IPS-20b (cell line): Measurements from ENCODE around the gene PEX14.
A peak's percentile ranks its signal among the peaks of the same experiment; 100 is the strongest.

Experiments
- H3K27ac ChIP-seq: one replicate; pipeline ENCODE4 v1.5.1; 2013; ENCODE audit warnings: low read length
- H3K27me3 ChIP-seq: 2 replicates; pipeline ENCODE4 v1.6.1; 2013; ENCODE audit warnings: mild to moderate bottlenecking, low read length, inconsistent platforms; ENCODE audit not compliant: insufficient read depth
- H3K36me3 ChIP-seq: 2 replicates; pipeline ENCODE4 v1.6.1; 2013; ENCODE audit warnings: low read depth, mild to moderate bottlenecking, inconsistent platforms, low read length, moderate library complexity; ENCODE audit not compliant: insufficient read depth
- H3K4me1 ChIP-seq: 2 replicates; pipeline ENCODE4 v1.6.1; 2013; ENCODE audit warnings: mild to moderate bottlenecking, control low read depth, inconsistent platforms, low read length, moderate library complexity; ENCODE audit not compliant: insufficient read depth
- H3K4me3 ChIP-seq: 2 replicates; pipeline ENCODE4 v1.5.1; 2013; ENCODE audit warnings: mild to moderate bottlenecking, low read length, inconsistent platforms
- H3K9ac ChIP-seq: 2 replicates; pipeline ENCODE4 v1.6.1; 2013; ENCODE audit warnings: low read depth, mild to moderate bottlenecking, inconsistent platforms, low read length, moderate library complexity
- H3K9me3 ChIP-seq: 2 replicates; pipeline ENCODE4 v1.6.1; 2013; ENCODE audit warnings: mild to moderate bottlenecking, low read depth, low read length, inconsistent platforms; ENCODE audit not compliant: insufficient read depth

The PEX14 gene

GRCh38 chr1:10514490-10515235, 39.9 kb downstream of the PEX14 start:
- Histone ChIP-seq H3K9me3 (no peaks in the 10 kb centered on the region), H3K4me1 (peaks cover 40% of the 10 kb centered on the region), H3K9ac (no peak overlapping the region), H3K27ac (no peak overlapping the region), H3K36me3 (no peaks in the 10 kb centered on the region; the same call in 1 of the 2 replicates), H3K4me3 (no peak overlapping the region), H3K27me3 (no peaks in the 10 kb centered on the region)

DNA sequence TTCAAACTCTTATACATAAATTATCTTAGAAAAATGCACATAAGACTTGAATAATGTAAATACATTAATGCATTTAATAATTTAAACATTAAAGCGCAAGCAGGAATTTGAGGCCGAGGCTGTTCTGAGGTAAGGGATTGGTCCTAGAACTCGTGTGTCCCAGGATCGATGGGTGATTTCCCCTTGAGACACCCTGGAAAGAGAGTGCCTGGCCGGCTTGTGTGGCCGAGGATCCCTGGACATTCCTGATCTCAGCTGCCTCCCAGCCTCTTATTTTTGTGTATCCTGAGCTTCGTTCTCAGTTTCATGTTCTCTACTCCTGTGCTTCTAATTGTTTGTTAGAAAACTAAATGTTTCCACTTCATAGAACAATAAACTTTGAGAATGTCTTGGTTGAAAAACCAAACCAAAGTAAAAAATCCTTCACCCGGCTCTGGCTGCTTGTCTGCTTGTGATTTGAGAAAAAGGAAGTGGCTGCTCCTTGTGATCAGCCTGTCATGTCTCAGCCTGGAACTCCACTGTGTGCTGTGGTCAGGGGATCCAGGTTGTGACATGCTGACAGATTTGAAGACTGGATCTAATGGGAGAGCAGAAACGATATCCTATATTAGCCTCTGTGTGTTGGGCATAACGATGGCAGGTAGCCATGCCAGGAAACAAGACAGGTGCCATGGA, 40.7 kb downstream of the PEX14 start:
- no peaks in the 10 kb centered on the region for H3K36me3 ChIP-seq
- no peak overlapping the region for H3K27ac ChIP-seq
- no peak overlapping the region for H3K4me3 ChIP-seq
- no peaks in the 10 kb centered on the region for H3K27me3 ChIP-seq
- peaks cover 35% of the 10 kb centered on the region for H3K4me1 ChIP-seq
- no peaks in the 10 kb centered on the region for H3K9me3 ChIP-seq
- H3K9ac ChIP-seq: no peak overlapping the region

DNA sequence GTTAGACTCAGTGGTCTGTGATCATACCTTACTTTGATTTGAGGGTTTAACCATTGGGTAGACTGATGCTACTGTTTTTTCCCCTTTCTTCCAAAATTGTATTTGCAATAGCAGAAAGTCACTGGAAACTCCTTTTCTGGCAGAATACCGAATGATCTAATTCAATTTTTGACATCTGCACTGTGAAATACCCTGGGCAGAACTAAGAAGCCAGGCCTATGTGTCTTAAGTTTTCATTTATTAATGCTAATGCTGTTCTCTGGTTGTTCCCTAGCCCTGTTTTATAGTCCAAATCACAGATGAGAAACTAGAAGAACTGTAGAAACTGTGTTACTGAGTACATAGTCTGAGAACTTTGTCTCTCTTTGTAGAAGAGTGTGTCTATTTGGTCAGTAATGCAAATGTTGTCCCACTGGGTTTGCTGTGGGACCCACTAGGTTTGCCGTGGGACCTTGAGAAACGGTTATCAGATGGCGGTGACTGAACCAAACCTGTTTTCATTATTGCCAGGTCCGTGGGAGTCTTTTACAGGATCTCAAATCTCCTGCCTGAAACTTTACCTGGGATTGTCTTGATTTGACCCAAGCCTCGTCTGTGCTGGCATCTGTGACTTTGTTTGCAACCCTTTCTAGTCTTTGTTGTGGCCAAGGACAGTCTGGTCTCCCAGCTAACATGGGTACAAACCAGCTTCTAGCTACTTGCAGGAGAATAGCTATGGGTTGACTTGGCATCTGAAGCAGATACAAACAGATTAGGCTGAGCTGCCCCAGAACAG, 41.4 kb downstream of the PEX14 start:
- Histone ChIP-seq H3K9me3 (no peaks in the 10 kb centered on the region), H3K27me3 (no peaks in the 10 kb centered on the region), H3K36me3 (no peaks in the 10 kb centered on the region), H3K4me3 (no peak overlapping the region), H3K9ac (no peak overlapping the region), H3K27ac (no peak overlapping the region), H3K4me1 (peaks cover 32% of the 10 kb centered on the region)

GRCh38 chr1:10516925-10517676, 42.4 kb downstream of the PEX14 start:
- Histone ChIP-seq H3K9me3 (no peaks in the 10 kb centered on the region), H3K4me1 (peaks cover 32% of the 10 kb centered on the region), H3K27ac (no peak overlapping the region), H3K4me3 (no peak overlapping the region), H3K9ac (0 out of 2 replicates have a peak overlapping the region, but pooled peaks have one; percentile 17), H3K27me3 (no peaks in the 10 kb centered on the region), H3K36me3 (no peaks in the 10 kb centered on the region)

- no peak overlapping the region for H3K27ac ChIP-seq
- no peaks in the 10 kb centered on the region for H3K36me3 ChIP-seq
- H3K4me3 ChIP-seq: no peak overlapping the region
- no peaks in the 10 kb centered on the region for H3K9me3 ChIP-seq
- peaks cover 32% of the 10 kb centered on the region for H3K4me1 ChIP-seq
- H3K27me3 ChIP-seq: no peaks in the 10 kb centered on the region
- H3K9ac ChIP-seq: no peak overlapping the region
Measured at GRCh38 chr1:10517677-10517982, 42.9 kb downstream of the PEX14 start.

DNA sequence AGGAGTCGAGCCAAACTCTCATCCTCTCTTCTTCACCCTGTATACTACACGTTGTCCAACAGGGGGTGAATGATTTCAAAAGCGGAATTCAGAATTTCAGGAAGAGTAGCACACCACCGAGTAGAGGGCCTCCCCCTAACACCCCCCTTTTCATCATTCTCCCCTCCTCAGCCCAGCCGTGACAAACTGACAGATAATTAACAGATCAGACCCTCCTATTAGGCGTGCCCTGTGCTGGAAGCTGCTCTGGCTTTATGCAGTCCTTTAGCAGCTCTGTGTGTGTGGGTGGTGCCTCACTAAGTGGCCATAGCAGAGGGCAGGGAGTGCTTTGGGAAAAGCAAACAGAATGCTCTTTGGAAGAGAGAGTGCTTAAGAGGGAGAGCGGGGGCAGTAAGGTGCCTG, 44.3 kb downstream of the PEX14 start:
- Histone ChIP-seq H3K27ac (no peak overlapping the region), H3K4me3 (peak overlapping the region; percentile 14; the same call in 1 of the 2 replicates), H3K4me1 (peaks cover 32% of the 10 kb centered on the region), H3K36me3 (no peaks in the 10 kb centered on the region), H3K9ac (peak overlapping the region; percentile 18; the same call in 1 of the 2 replicates), H3K9me3 (no peaks in the 10 kb centered on the region), H3K27me3 (no peaks in the 10 kb centered on the region)

GRCh38 chr1:10520497-10520896, 45.7 kb downstream of the PEX14 start:
- Histone ChIP-seq H3K36me3 (no peaks in the 10 kb centered on the region), H3K9ac (no peak overlapping the region), H3K9me3 (no peaks in the 10 kb centered on the region), H3K4me1 (peaks cover 29% of the 10 kb centered on the region), H3K27ac (no peak overlapping the region), H3K27me3 (no peaks in the 10 kb centered on the region), H3K4me3 (no peak overlapping the region)

DNA sequence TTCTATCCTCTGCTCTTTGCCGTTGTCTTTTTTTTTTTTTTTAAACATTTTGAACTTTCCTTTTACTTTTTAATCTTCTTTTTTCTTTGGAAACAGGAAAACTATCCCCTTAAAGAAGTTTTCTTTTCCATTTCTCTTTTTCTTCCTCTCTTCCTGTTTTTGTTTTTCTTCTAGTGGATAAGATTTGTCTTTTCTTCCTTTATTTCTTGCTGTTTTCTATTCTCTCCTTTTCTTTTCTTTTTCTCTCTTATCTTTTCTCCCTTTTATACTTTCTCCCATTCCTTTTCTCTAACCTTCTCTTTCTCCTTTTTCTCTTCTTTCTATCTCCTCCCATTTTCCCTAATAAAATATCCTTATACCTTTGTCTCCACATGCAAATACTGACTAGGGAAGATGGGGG, 46.2 kb downstream of the PEX14 start:
- Histone ChIP-seq H3K27ac (no peak overlapping the region), H3K27me3 (no peaks in the 10 kb centered on the region), H3K4me1 (peaks cover 29% of the 10 kb centered on the region), H3K36me3 (no peaks in the 10 kb centered on the region), H3K4me3 (no peak overlapping the region), H3K9ac (no peak overlapping the region), H3K9me3 (no peaks in the 10 kb centered on the region)

- Histone ChIP-seq H3K4me3 (no peak overlapping the region), H3K27ac (no peak overlapping the region), H3K9me3 (no peaks in the 10 kb centered on the region), H3K4me1 (peaks cover 28% of the 10 kb centered on the region), H3K36me3 (no peaks in the 10 kb centered on the region), H3K27me3 (no peaks in the 10 kb centered on the region), H3K9ac (no peak overlapping the region)
Measured at GRCh38 chr1:10521537-10522157, 46.9 kb downstream of the PEX14 start.

DNA sequence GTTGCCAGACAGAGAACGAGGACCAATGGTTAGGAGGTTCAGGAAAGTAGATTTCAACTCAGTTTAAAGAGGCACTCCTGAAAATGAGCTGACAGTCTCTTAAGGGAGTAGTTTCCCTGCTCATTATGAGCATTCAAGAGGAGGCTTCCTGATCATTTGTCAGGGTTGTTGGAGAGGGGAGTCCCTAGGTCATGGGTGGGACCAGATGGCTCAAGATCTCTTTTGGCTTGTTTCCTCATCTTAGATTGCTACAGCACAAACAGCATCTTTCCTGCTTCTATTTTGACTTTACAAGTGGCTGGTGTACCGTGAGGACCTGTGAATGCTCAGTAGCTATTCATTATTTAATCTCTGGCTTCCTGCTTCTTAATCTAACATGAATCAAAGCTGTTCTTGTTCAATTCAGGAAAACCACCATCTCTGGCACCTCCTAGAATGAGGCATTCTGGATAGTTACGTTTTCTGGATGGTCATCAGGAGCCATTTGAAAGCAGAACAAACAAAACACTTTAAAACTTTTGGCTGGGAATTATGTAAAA, 47.6 kb downstream of the PEX14 start:
- Histone ChIP-seq H3K4me3 (no peak overlapping the region), H3K4me1 (peaks cover 22% of the 10 kb centered on the region), H3K9me3 (no peaks in the 10 kb centered on the region), H3K9ac (no peak overlapping the region), H3K27me3 (no peaks in the 10 kb centered on the region), H3K36me3 (no peaks in the 10 kb centered on the region), H3K27ac (no peak overlapping the region)

DNA sequence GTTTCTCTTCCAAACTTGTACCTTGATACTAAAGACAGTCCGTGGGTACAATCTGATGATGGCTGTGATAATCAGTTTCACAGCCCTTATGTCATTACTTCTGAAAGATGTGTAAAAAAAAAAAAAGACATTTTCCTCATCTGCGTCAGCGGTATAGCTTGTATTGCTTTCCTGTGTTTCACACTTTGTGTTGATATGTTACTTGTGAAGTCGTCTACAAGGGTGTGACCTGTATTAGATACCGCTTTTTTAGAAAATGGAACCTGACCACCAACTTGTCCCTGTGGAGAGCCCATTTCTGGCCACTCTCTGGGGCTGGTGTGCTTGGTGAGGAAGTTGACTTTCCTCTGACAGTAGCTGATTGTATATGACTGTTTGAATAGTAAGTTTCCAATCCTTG, 50.5 kb downstream of the PEX14 start:
- Histone ChIP-seq H3K9me3 (no peaks in the 10 kb centered on the region), H3K27me3 (no peaks in the 10 kb centered on the region), H3K36me3 (no peaks in the 10 kb centered on the region), H3K9ac (no peak overlapping the region), H3K4me3 (no peak overlapping the region), H3K4me1 (peaks cover 23% of the 10 kb centered on the region), H3K27ac (no peak overlapping the region)
